Ishikawa (cell line): Measurements from ENCODE around the gene TMEM17.
A peak's percentile ranks its signal among the peaks of the same experiment; 100 is the strongest.

Experiments
- CEBPB ChIP-seq: IDR thresholded peaks from 2 replicates; pipeline ENCODE4 v1.6.1; 2012
- CREB1 ChIP-seq: IDR thresholded peaks from 2 replicates; pipeline ENCODE4 v1.6.1; 2012; ENCODE audit warnings: low read depth
- EGR1 ChIP-seq: IDR thresholded peaks from 2 replicates; pipeline ENCODE4 v1.6.1; 2012
- EP300 ChIP-seq: IDR thresholded peaks from 2 replicates; pipeline ENCODE4 v1.6.1; 2012; ENCODE audit warnings: borderline replicate concordance
- FOXM1 ChIP-seq: IDR thresholded peaks from 2 replicates; pipeline ENCODE4 v1.6.1; 2012; ENCODE audit warnings: low read depth, borderline replicate concordance
- MAX ChIP-seq: IDR thresholded peaks from 2 replicates; pipeline ENCODE4 v1.6.1; 2012
- NFIC ChIP-seq: IDR thresholded peaks from 2 replicates; pipeline ENCODE4 v1.6.1; 2012
- RAD21 ChIP-seq: IDR thresholded peaks from 2 replicates; pipeline ENCODE4 v1.6.1; 2012; ENCODE audit warnings: low read depth
- REST ChIP-seq: IDR thresholded peaks from 2 replicates; pipeline ENCODE4 v1.6.1; 2012; ENCODE audit warnings: low read depth, mild to moderate bottlenecking
- TAF1 ChIP-seq: IDR thresholded peaks from 2 replicates; pipeline ENCODE4 v1.6.1; 2012; ENCODE audit warnings: low read depth, mild to moderate bottlenecking
- TCF12 ChIP-seq: IDR thresholded peaks from 2 replicates; pipeline ENCODE4 v1.6.1; 2012; ENCODE audit warnings: low read depth
- TEAD4 ChIP-seq: IDR thresholded peaks from 2 replicates; pipeline ENCODE4 v1.6.1; 2012
- USF1 ChIP-seq: IDR thresholded peaks from 2 replicates; pipeline ENCODE4 v1.6.1; 2012
- YY1 ChIP-seq: IDR thresholded peaks from 2 replicates; pipeline ENCODE4 v1.6.1; 2012; ENCODE audit warnings: low read depth
- ZBTB7A ChIP-seq: IDR thresholded peaks from 2 replicates; pipeline ENCODE4 v1.6.1; 2012; ENCODE audit warnings: low read depth

TMEM17 gene

GRCh38 chr2:62511636-62512035 is 5.6 kb upstream of the TMEM17 start:
- TF ChIP-seq ZBTB7A (no peak), REST (no peak), YY1 (no peak), CREB1 (no peak)

- TF ChIP-seq USF1 (peak; percentile 72), FOXM1 (no peak), TEAD4 (no peak), NFIC (no peak), CEBPB (no peak), TCF12 (no peak), EP300 (no peak), RAD21 (no peak), EGR1 (no peak)
These were observed 391 bp upstream of the TMEM17 start for GRCh38 chr2:62506421-62506750.

GRCh38 chr2:62505109-62505749 is 766 bp downstream of the TMEM17 start:
- TF ChIP-seq FOXM1 (no peak), REST (no peak), EP300 (no peak), CREB1 (no peak)

GRCh38 chr2:62504657-62505056 is 1.3 kb downstream of the TMEM17 start:
- TF ChIP-seq EGR1, result no peak
- TF ChIP-seq CREB1, result no peak
- no peak for TF ChIP-seq TEAD4
- TF ChIP-seq NFIC, result no peak
- no peak for TF ChIP-seq FOXM1
- no peak for TF ChIP-seq ZBTB7A
- no peak for TF ChIP-seq REST

- no peak for TF ChIP-seq ZBTB7A
- no peak for TF ChIP-seq TEAD4
These were observed 4.0 kb downstream of the TMEM17 start for GRCh38 chr2:62501794-62502500.

- TF ChIP-seq TEAD4 (no peak), FOXM1 (no peak), REST (no peak), YY1 (no peak), EGR1 (no peak), TAF1 (no peak), ZBTB7A (no peak), MAX (no peak), NFIC (no peak), CEBPB (no peak)
These were observed 4.9 kb downstream of the TMEM17 start for GRCh38 chr2:62501069-62501468.
